AG09319 (cell line): ENCODE measurements around the gene TRAPPC10.

Experiments
- DNase-seq: peaks from one replicate; pipeline ENCODE4 v3.0.0-alpha.2; 2010; ENCODE audit warnings: low read depth; ENCODE audit errors: extremely low read depth
- TF ChIP-seq, protein P1 (sequence below): IDR thresholded peaks from 2 replicates; pipeline ENCODE4 v1.5.1; 2011; ENCODE audit warnings: low read depth, mild to moderate bottlenecking, inconsistent platforms, low read length, moderate library complexity

TRAPPC10 gene

DNA sequence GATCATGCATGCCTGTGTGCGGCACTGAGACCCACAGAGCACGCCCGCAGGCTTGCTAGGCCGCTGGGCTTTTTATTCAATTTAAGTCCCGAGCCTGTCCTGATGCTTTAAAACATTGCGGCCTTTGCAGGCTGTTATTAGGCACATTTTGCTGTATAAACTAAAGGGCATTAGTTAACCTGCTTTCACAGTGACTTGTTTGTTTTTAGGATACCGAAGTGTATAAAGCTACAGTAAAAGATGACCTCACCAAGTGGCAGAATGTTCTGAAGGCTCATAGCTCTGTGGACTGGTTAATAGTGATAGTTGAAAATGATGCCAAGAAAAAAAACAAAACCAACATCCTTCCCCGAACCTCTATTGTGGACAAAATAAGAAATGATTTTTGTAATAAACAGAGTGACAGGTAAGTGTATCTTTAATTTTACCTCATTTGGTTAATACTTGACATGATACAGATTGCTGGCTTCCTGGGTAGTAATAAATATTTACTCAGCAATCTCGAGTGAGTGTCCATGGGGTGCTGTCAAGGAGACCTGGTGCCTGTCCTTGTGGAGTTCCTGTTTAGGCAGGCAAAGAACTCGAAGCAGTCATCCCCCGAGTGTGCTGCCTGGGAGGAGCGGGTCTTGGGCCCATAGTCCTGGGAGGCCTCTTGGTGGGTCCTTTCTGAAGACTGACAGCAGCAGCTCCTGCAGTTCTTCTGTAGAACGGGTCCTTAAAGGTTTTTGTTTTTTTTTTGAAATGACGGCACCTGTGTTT is 40.1 kb downstream of the TRAPPC10 start:
- TF ChIP-seq, protein P1, sequence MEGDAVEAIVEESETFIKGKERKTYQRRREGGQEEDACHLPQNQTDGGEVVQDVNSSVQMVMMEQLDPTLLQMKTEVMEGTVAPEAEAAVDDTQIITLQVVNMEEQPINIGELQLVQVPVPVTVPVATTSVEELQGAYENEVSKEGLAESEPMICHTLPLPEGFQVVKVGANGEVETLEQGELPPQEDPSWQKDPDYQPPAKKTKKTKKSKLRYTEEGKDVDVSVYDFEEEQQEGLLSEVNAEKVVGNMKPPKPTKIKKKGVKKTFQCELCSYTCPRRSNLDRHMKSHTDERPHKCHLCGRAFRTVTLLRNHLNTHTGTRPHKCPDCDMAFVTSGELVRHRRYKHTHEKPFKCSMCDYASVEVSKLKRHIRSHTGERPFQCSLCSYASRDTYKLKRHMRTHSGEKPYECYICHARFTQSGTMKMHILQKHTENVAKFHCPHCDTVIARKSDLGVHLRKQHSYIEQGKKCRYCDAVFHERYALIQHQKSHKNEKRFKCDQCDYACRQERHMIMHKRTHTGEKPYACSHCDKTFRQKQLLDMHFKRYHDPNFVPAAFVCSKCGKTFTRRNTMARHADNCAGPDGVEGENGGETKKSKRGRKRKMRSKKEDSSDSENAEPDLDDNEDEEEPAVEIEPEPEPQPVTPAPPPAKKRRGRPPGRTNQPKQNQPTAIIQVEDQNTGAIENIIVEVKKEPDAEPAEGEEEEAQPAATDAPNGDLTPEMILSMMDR: no peak
- no peak for DNase-seq

DNA sequence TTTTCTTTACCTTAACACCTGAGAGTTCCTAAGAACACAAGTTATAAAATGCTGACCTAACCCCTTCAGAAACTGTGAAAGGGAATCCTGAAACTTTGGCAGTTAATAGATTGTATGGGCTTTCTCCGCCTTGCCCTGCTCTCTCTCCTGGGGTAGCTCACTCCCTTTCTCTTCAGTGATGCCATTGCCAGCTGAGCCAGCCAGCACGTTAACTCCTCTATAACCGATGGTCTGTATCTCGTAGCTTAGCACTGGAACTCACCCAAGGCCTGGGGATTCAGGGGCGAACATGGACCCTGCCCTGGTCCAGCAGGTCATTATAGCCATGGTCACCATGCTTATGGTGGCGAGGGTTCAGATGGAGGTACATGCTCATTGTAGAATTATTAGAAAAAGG is 40.7 kb downstream of the TRAPPC10 start:
- no peak for DNase-seq
- TF ChIP-seq, protein P1: no peak

- TF ChIP-seq, protein P1: no peak
- DNase-seq: no peak
Measured at GRCh38 chr21:44053567-44053966, 41.5 kb downstream of the TRAPPC10 start.

- TF ChIP-seq, protein P1: no peak
- DNase-seq: no peak
Measured at GRCh38 chr21:44054710-44055109, 42.6 kb downstream of the TRAPPC10 start.

- no peak for DNase-seq
- TF ChIP-seq, protein P1: no peak
Measured at GRCh38 chr21:44057055-44057454, 44.9 kb downstream of the TRAPPC10 start.

- TF ChIP-seq, protein P1: no peak
Measured at GRCh38 chr21:44057960-44058651, 46.0 kb downstream of the TRAPPC10 start.

DNA sequence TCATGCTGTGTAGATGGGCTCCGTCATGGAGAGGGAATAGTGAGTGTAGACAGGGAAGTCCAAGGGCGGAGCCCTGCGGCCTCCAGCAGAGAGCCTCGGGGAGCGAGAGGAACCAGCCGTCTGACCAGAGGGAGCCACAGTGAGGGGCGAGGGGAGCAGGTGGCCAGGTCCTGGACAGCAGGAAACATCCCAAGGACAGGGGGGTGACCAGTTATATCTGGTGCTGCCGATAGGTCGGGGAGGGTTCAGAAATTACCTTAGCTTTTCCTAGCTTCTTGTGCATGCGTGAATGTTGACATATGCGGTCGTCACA is 46.5 kb downstream of the TRAPPC10 start:
- no peak for DNase-seq
- TF ChIP-seq, protein P1: no peak

More at GRCh38 chr21:44057960-44058651, 46.0 kb downstream of the TRAPPC10 start:
- DNase-seq: no peak
